GM12878 (cell line): ENCODE results near the gene NFE2. TPM values are rescaled to one million over a fixed set of nuclear protein-coding genes. Genes with fewer than 3 reads are reported as not detected.

ENCODE experiments used
- ATAC-seq: fragments of 200-7000 bp; cut with Tn5 transposase; 3 replicates; pipeline ENCODE4 v1.9.1; 2020; ENCODE audit warnings: mild to moderate bottlenecking, moderate library complexity
- BruUV-seq: library from RNA; stranded (reverse); fragments of 400-500 nt; replicated peaks from 2 replicates; lab custom pipeline; 2021; lab: Mats Ljungman, UMichigan
- CTCF ChIA-PET: fragments of 300-600 bp; sonication (Branson Sonifier 250); formaldehyde crosslinking; extraction: SDS; loops from one replicate; lab custom pipeline; 2021; ENCODE audit warnings: inconsistent platforms; lab: Yijun Ruan, JAX
- POLR2A ChIA-PET: fragments of 350-600 bp; formaldehyde crosslinking; extraction: SDS; loops from one replicate; lab custom pipeline; 2021; ENCODE audit warnings: inconsistent platforms; lab: Charles Lee
- RAD21 ChIA-PET: fragments of 300-600 bp; sonication (Branson Sonifier 250); formaldehyde crosslinking; loops from one replicate; lab custom pipeline; 2023; ENCODE audit warnings: antibody characterized with exemption; ENCODE audit not compliant: unreplicated experiment; lab: Charles Lee
- SMC1A ChIA-PET: fragments of 300-600 bp; sonication (Branson Sonifier 250); formaldehyde crosslinking; loops from one replicate; lab custom pipeline; 2023; ENCODE audit not compliant: unreplicated experiment, uncharacterized antibody; lab: Charles Lee
- DNase-seq: peaks from one replicate; pipeline ENCODE4 v3.0.0-alpha.2; 2011; ENCODE audit warnings: low read depth, low spot score
- FAIRE-seq: peaks from 3 replicates; lab custom pipeline; 2011; peaks lifted over from hg19 to GRCh38; lab: Jason Lieb, UNC
- H2AFZ ChIP-seq: 2 replicates; pipeline ENCODE4 v1.6.0; 2011; ENCODE audit warnings: low read depth, low read length, control low read depth; ENCODE audit not compliant: control insufficient read depth
- H3K27ac ChIP-seq: 2 replicates; pipeline ENCODE4 v1.5.1; 2011; ENCODE audit warnings: control low read depth; ENCODE audit not compliant: control insufficient read depth, insufficient read depth
- H3K27me3 ChIP-seq, 2 experiments: replicated peaks in 1 of 2; 2 replicates each; pipeline versions ENCODE4 v1.6.0 to v1.6.1; 2011; ENCODE audit warnings: low read length in 1 of 2; ENCODE audit not compliant: control insufficient read depth in 2 of 2, insufficient read depth in 2 of 2
- H3K36me3 ChIP-seq, 2 experiments: 2 replicates each; pipeline ENCODE4 v1.5.1; 2011; ENCODE audit warnings: low read length in 1 of 2; ENCODE audit not compliant: control insufficient read depth in 2 of 2, insufficient read depth in 2 of 2
- H3K4me1 ChIP-seq: 2 replicates; pipeline ENCODE4 v1.6.1; 2011; ENCODE audit warnings: mild to moderate bottlenecking, low read length, moderate library complexity, mixed read lengths; ENCODE audit not compliant: control insufficient read depth, insufficient read depth
- H3K4me2 ChIP-seq: 2 replicates; pipeline ENCODE4 v1.6.0; 2011; ENCODE audit warnings: control low read depth; ENCODE audit not compliant: control insufficient read depth, insufficient read depth
- H3K4me3 ChIP-seq: fragments of 200-600 bp; sonication (generic); 2 replicates; pipeline ENCODE4 v1.5.1; 2016
- H3K79me2 ChIP-seq: 2 replicates; pipeline ENCODE4 v1.6.0; 2011; ENCODE audit warnings: low read length; ENCODE audit not compliant: control insufficient read depth, insufficient read depth
- H3K9ac ChIP-seq: 2 replicates; pipeline ENCODE4 v1.8.0; 2011; ENCODE audit warnings: low read length, control low read depth, mixed read lengths; ENCODE audit not compliant: control insufficient read depth, insufficient read depth
- H3K9me3 ChIP-seq: replicated peaks from 3 replicates; pipeline ENCODE4 v1.5.1; 2011; ENCODE audit warnings: mild to moderate bottlenecking, low read length; ENCODE audit not compliant: control insufficient read depth, insufficient read depth
- H4K20me1 ChIP-seq: 2 replicates; pipeline ENCODE4 v1.6.0; 2011; ENCODE audit not compliant: control insufficient read depth, insufficient read depth
- BACH1 ChIP-seq: fragments of 450-650 bp; IDR thresholded peaks from 2 replicates; pipeline ENCODE4 v1.6.1; 2017; ENCODE audit warnings: mild to moderate bottlenecking, borderline replicate concordance
- CEBPZ ChIP-seq: fragments of 150-350 bp; IDR thresholded peaks from 2 replicates; pipeline ENCODE4 v1.6.1; 2016; ENCODE audit warnings: low read depth, low read length
- CHD1 ChIP-seq: IDR thresholded peaks from 2 replicates; pipeline ENCODE4 v1.6.1; 2012; ENCODE audit warnings: low read depth, low read length, improper control_type of control experiment
- FOS ChIP-seq: IDR thresholded peaks from 3 replicates; pipeline ENCODE4 v1.6.1; 2011; ENCODE audit warnings: borderline replicate concordance; ENCODE audit not compliant: insufficient read length; ENCODE audit errors: extremely low read depth
- GATAD2B ChIP-seq: fragments of 450-650 bp; conservative IDR thresholded peaks from 2 replicates; pipeline ENCODE4 v1.6.1; 2017; ENCODE audit warnings: low read depth, mild to moderate bottlenecking, moderate library complexity
- MYC ChIP-seq: IDR thresholded peaks from 2 replicates; pipeline ENCODE4 v1.6.1; 2011; ENCODE audit warnings: mild to moderate bottlenecking, low read length, moderate library complexity, inconsistent platforms; ENCODE audit not compliant: insufficient read depth, insufficient replicate concordance, insufficient read length, severe bottlenecking
- NFYB ChIP-seq: IDR thresholded peaks from 2 replicates; pipeline ENCODE4 v1.6.1; 2011; ENCODE audit warnings: low read depth, mild to moderate bottlenecking, low read length, improper control_type of control experiment, moderate library complexity; ENCODE audit not compliant: insufficient read depth
- POLR2AphosphoS2 ChIP-seq: IDR thresholded peaks from 2 replicates; pipeline ENCODE4 v1.6.1; 2011; ENCODE audit warnings: low read depth, mild to moderate bottlenecking, low read length, improper control_type of control experiment, moderate library complexity
- RFX5 ChIP-seq: IDR thresholded peaks from 2 replicates; pipeline ENCODE4 v1.6.1; 2011; ENCODE audit warnings: low read depth, low read length, improper control_type of control experiment
- SRF ChIP-seq, 2 experiments: IDR thresholded peaks; 2 replicates each; pipeline ENCODE4 v1.6.1; 2011; ENCODE audit warnings: low read depth in 2 of 2, low read length in 2 of 2, mild to moderate bottlenecking in 1 of 2, moderate library complexity in 1 of 2
- TBL1XR1 ChIP-seq: IDR thresholded peaks from 2 replicates; pipeline ENCODE4 v1.6.1; 2012; ENCODE audit warnings: low read depth, low read length, improper control_type of control experiment
- ZNF207 ChIP-seq: fragments of 450-650 bp; IDR thresholded peaks from 2 replicates; pipeline ENCODE4 v1.6.1; 2014; ENCODE audit warnings: antibody characterized with exemption, mild to moderate bottlenecking, borderline replicate concordance
- ZNF384 ChIP-seq: IDR thresholded peaks from 2 replicates; pipeline ENCODE4 v1.6.1; 2012; ENCODE audit warnings: low read depth, mild to moderate bottlenecking, low read length, improper control_type of control experiment, borderline replicate concordance
- WGBS: methylation state at CpG from one replicate; pipeline ENCODE4 v1.1.6; 2016; ENCODE audit warnings: low lambda C conversion rate; ENCODE audit not compliant: insufficient replicate concordance, insufficient coverage; ENCODE audit errors: missing lambda C conversion rate; 5-methylcytosine and 5-hydroxymethylcytosine counted together
- in situ Hi-C: fragments of 300-500 bp; cut with MboI; formaldehyde crosslinking; loops from 9 replicates; pipeline ENCODE4 v1.14.3; 2018; ENCODE audit warnings: mixed read lengths
- intact Hi-C: fragments of 100-400 bp; cut with micrococcal nuclease; formaldehyde crosslinking; loops from one replicate; pipeline ENCODE4 v1.14.2; 2022; ENCODE audit not compliant: unreplicated experiment
- polyA plus RNA-seq, 11 experiments: library from polyadenylated mRNA; depleted of rRNA in 4 of 11; unstranded in 6 of 11; stranded (reverse) in 5 of 11; fragments of >200 nt; fragmentation: Nextera tagmentation in 4 of 11; fragmentation: Illumina TruSeq in 1 of 11; extraction: Ambion mirVana in 4 of 11; extraction: Trizol in 1 of 11; gene quantifications; 1 replicate in 1 of 11; 2 replicates in 10 of 11; pipeline versions ENCODE4 v1.2.1 to v1.2.3, GENCODE V29; 2011 to 2016; ENCODE audit warnings: inconsistent platforms in 2 of 11, missing spikeins in 2 of 11, low read depth in 1 of 11
- total RNA-seq, 4 experiments: library from RNA; depleted of rRNA in 3 of 4; stranded (reverse); fragments of >200 nt in 3 of 4; fragmentation: Illumina TruSeq in 1 of 4; extraction: Trizol in 1 of 4; gene quantifications; 2 replicates each; pipeline versions ENCODE4 v1.2.1 to v1.2.3, GENCODE V29; 2013 to 2021
- TF ChIP-seq, protein P1 (sequence below): fragments of 450-650 bp; IDR thresholded peaks from 2 replicates; pipeline ENCODE4 v1.6.1; 2018; ENCODE audit warnings: mild to moderate bottlenecking, low read depth, moderate library complexity; ENCODE audit not compliant: partially characterized antibody

NFE2 gene
- total and polyA plus RNA-seq, 10 of the 15 experiments (the other 5 are each of a cell fraction or from before 2014, with no cell fraction given), result 0.06 to 0.28 TPM; not detected in 8

GRCh38 chr12:54279632-54280467, 21.0 kb downstream of the NFE2 start, which contains the start of gene CBX5 (continued):
- TF ChIP-seq CEBPZ, result peak; percentile 66

DNA sequence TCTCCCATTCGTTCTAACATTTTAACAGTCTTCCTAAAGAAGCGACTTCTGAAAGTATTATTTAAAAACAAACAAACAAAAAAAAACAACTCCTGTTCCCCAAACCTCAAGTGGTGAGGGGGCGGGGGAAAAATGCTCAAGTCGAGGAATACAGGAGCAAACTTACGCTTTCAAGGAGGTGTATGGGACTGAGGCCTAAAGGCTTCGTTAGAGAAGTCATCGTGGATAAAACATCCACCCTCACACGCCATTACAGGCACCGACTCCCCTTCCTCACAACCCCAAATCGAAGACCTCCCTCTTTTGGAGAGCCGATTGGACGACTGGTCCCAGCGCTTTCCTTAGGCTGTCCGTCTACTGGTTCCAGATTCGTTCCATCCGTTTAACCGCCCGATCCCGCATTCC, 21.6 kb downstream of the NFE2 start:
- ChIA-PET RAD21 (interaction anchor here (0.7 to 4.2 kb wide), 10 partner anchors 19 to 281 kb away, joined by 3 to 39 read pairs (median 4); partner anchors contain the start of gene COPZ1), SMC1A (interaction anchor here (0.8 to 3.3 kb wide), 9 partner anchors 14 to 120 kb away, joined by 3 to 32 read pairs (median 6); no protein-coding TSS in a partner anchor), CTCF (interaction anchor here (0.9 to 3.1 kb wide), 12 partner anchors 15 to 101 kb away, joined by 3 to 29 read pairs (median 7); partner anchors contain the start of gene COPZ1), POLR2A (interaction anchor here (0.6 to 4.4 kb wide), 19 partner anchors 11 to 226 kb away, joined by 3 to 60 read pairs (median 8); partner anchors contain the start of genes COPZ1, HOXC4, NCKAP1L and ZNF385A)
- intact Hi-C loops, result no loop called here
- Histone ChIP-seq H2AFZ (peak overlapping the region; percentile 67), H3K4me1 (peaks cover 18% of the 10 kb centered on the region), H3K27ac (peak overlapping the region; percentile 99), H3K79me2 (peaks cover 90% of the 10 kb centered on the region), H3K9me3 (no peaks in the 10 kb centered on the region), H3K4me3 (peak overlapping the region; percentile 76), H3K9ac (peak overlapping the region; percentile 100), H4K20me1 (0 out of 2 replicates have a peak, but pooled peaks cover 4% of the 10 kb centered on the region), H3K27me3 (no peaks in the 10 kb centered on the region), H3K36me3 (peaks cover 9 to 24% of the 10 kb centered on the region in 2 experiments), H3K4me2 (peak overlapping the region; percentile 46; the same call in 1 of the 2 replicates)
- DNase-seq (no peak), ATAC-seq (no peak), FAIRE-seq (no peak)
- TSS peak; percentile 80 for BruUV-seq
- WGBS, result under 1% methylated on average over 19 of the region's 19 CpGs
- in situ Hi-C loops, result no loop called here
- TF ChIP-seq, protein P1, sequence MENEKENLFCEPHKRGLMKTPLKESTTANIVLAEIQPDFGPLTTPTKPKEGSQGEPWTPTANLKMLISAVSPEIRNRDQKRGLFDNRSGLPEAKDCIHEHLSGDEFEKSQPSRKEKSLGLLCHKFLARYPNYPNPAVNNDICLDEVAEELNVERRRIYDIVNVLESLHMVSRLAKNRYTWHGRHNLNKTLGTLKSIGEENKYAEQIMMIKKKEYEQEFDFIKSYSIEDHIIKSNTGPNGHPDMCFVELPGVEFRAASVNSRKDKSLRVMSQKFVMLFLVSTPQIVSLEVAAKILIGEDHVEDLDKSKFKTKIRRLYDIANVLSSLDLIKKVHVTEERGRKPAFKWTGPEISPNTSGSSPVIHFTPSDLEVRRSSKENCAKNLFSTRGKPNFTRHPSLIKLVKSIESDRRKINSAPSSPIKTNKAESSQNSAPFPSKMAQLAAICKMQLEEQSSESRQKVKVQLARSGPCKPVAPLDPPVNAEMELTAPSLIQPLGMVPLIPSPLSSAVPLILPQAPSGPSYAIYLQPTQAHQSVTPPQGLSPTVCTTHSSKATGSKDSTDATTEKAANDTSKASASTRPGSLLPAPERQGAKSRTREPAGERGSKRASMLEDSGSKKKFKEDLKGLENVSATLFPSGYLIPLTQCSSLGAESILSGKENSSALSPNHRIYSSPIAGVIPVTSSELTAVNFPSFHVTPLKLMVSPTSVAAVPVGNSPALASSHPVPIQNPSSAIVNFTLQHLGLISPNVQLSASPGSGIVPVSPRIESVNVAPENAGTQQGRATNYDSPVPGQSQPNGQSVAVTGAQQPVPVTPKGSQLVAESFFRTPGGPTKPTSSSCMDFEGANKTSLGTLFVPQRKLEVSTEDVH, result peak; percentile 19
- TF ChIP-seq TBL1XR1 (no peak), FOS (no peak), POLR2AphosphoS2 (no peak), NFYB (no peak), ZNF207 (peak; percentile 67; the same call in 1 of the 2 replicates), ZNF384 (no peak), GATAD2B (no peak; the same call in 1 of the 2 replicates), MYC (no peak), SRF (IDR thresholded peaks at IDR 0.05; ENCODE audit: low read depth in 2 of 2, low read length in 2 of 2) (no peak), RFX5 (no peak), BACH1 (peak; percentile 21; the same call in 1 of the 2 replicates), CHD1 (no peak; the same call in 1 of the 2 replicates)
